Breast epithelium (tissue), 3 donors: Measurements from ENCODE around the gene GPR6.

ENCODE experiments used
- CTCF ChIP-seq, 3 donors: fragments of 450-650 bp; IDR thresholded peaks; one replicate each; pipeline ENCODE4 v1.5.1; 2016 to 2017; ENCODE audit warnings: antibody characterized with exemption in 3 of 3, mild to moderate bottlenecking in 3 of 3, moderate library complexity in 3 of 3
- POLR2A ChIP-seq: fragments of 450-650 bp; IDR thresholded peaks from one replicate; pipeline ENCODE4 v1.6.1; 2016; ENCODE audit warnings: antibody characterized with exemption, mild to moderate bottlenecking, moderate library complexity
- POLR2AphosphoS5 ChIP-seq, 3 donors: sonication (generic); formaldehyde crosslinking; IDR thresholded peaks; one replicate each; pipeline ENCODE4 v1.6.1; 2017; ENCODE audit warnings: antibody characterized with exemption in 3 of 3

- no peak for TF ChIP-seq CTCF (IDR thresholded peaks at IDR 0.05)
- TF ChIP-seq POLR2A = no peak
- TF ChIP-seq POLR2AphosphoS5 (IDR thresholded peaks at IDR 0.05) = no peak
These were observed 31.1 kb upstream of the GPR6 start for GRCh38 chr6:109946979-109947378.
